Fibroblast of villous mesenchyme (primary cell): ENCODE data around the gene KLK2. TPM values are rescaled to one million over a fixed set of nuclear protein-coding genes. Genes with fewer than 3 reads are reported as not detected.
A peak's percentile ranks its signal among the peaks of the same experiment; 100 is the strongest.

Experiments
- DNase-seq: peaks from one replicate; pipeline ENCODE4 v3.0.0-alpha.2; 2010; ENCODE audit warnings: low read depth
- H3K4me3 ChIP-seq: 2 replicates; pipeline ENCODE4 v1.5.1; 2011; ENCODE audit warnings: low read depth, mild to moderate bottlenecking, low read length
- CTCF ChIP-seq: IDR thresholded peaks from 2 replicates; pipeline ENCODE4 v1.5.1; 2012; ENCODE audit warnings: low read depth, mild to moderate bottlenecking, low read length; ENCODE audit not compliant: insufficient read depth
- total RNA-seq: library from RNA; depleted of rRNA; stranded (reverse); fragments of >200 nt; gene quantifications from 2 replicates; pipeline ENCODE4 v1.2.3, GENCODE V29; 2012

KLK2 gene
- total RNA-seq, 1 donor = not detected

- peak; percentile 86 for TF ChIP-seq CTCF
- peak; percentile 76 for DNase-seq
These were observed 49.1 kb downstream of the KLK2 start for GRCh38 chr19:50922317-50922853.

GRCh38 chr19:50924586-50924985 is 51.3 kb downstream of the KLK2 start:
- TF ChIP-seq CTCF = no peak
- no peak for DNase-seq

More at GRCh38 chr19:50922317-50922853, 49.1 kb downstream of the KLK2 start:
- H3K4me3 ChIP-seq = no peak overlapping the region

GRCh38 chr19:50925734-50926133 is 52.5 kb downstream of the KLK2 start:
- DNase-seq = no peak
- TF ChIP-seq CTCF = no peak
- no peak overlapping the region for H3K4me3 ChIP-seq

More at GRCh38 chr19:50924586-50924985, 51.3 kb downstream of the KLK2 start:
- no peak overlapping the region for H3K4me3 ChIP-seq

GRCh38 chr19:50926144-50926543 is 52.9 kb downstream of the KLK2 start:
- no peak for TF ChIP-seq CTCF
- no peak for DNase-seq
- no peak overlapping the region for H3K4me3 ChIP-seq

- no peak for DNase-seq
- TF ChIP-seq CTCF = no peak
- H3K4me3 ChIP-seq = no peak overlapping the region
These were observed 55.6 kb downstream of the KLK2 start for GRCh38 chr19:50928831-50929230.

Other genes with a start within 250 kb of the KLK2 start
- under 0.01 TPM in 1 of 2 replicates, not detected in the other for gene SYT3, start 233.6 kb upstream of the KLK2 start, total RNA-seq
- 0.97 TPM in 1 of 2 replicates, not detected in the other for gene C19orf81, start 224.0 kb upstream of the KLK2 start, total RNA-seq
- 7.4 and 7.8 TPM in 2 replicates for gene SHANK1, start 153.6 kb upstream of the KLK2 start, total RNA-seq
- gene CLEC11A, start 150.1 kb upstream of the KLK2 start, total RNA-seq = 18.6 and 25.4 TPM in 2 replicates
- not detected in 2 replicates for gene GPR32, start 103.0 kb upstream of the KLK2 start, total RNA-seq
- gene ACP4, start 83.0 kb upstream of the KLK2 start, total RNA-seq = not detected in 2 replicates
- gene KLK1, start 49.7 kb upstream of the KLK2 start, total RNA-seq = not detected in 2 replicates
- gene KLK15, start 39.9 kb upstream of the KLK2 start, total RNA-seq = not detected in 2 replicates
- gene KLK3, start 18.5 kb upstream of the KLK2 start, total RNA-seq = not detected in 2 replicates
- not detected in 2 replicates for gene KLK4, start 38.0 kb downstream of the KLK2 start, total RNA-seq
- not detected in 2 replicates for gene KLK5, start 79.6 kb downstream of the KLK2 start, total RNA-seq
- gene KLK6, start 96.2 kb downstream of the KLK2 start, total RNA-seq = not detected in 2 replicates
- not detected in 2 replicates for gene KLK7, start 110.5 kb downstream of the KLK2 start, total RNA-seq
- gene KLK8, start 128.2 kb downstream of the KLK2 start, total RNA-seq = not detected in 2 replicates
- gene KLK10, start 146.3 kb downstream of the KLK2 start, total RNA-seq = not detected in 2 replicates
- gene KLK11, start 153.2 kb downstream of the KLK2 start, total RNA-seq = not detected in 2 replicates
- gene KLK12, start 161.6 kb downstream of the KLK2 start, total RNA-seq = not detected in 2 replicates
- not detected in 2 replicates for gene KLK13, start 191.7 kb downstream of the KLK2 start, total RNA-seq
- gene KLK14, start 209.4 kb downstream of the KLK2 start, total RNA-seq = not detected in 2 replicates
- 4.8 and 5.2 TPM in 2 replicates for gene CTU1, start 235.0 kb downstream of the KLK2 start, total RNA-seq